GM12878 (cell line): Measurements from ENCODE around the gene P3H2. TPM values are rescaled to one million over a fixed set of nuclear protein-coding genes. Genes with fewer than 3 reads are reported as not detected.

Experiments
- ATAC-seq: fragments of 200-7000 bp; cut with Tn5 transposase; 3 replicates; pipeline ENCODE4 v1.9.1; 2020; ENCODE audit warnings: mild to moderate bottlenecking, moderate library complexity
- BruUV-seq: library from RNA; stranded (reverse); fragments of 400-500 nt; replicated peaks from 2 replicates; lab custom pipeline; 2021; lab: Mats Ljungman, UMichigan
- CTCF ChIA-PET: fragments of 300-600 bp; sonication (Branson Sonifier 250); formaldehyde crosslinking; extraction: SDS; loops from one replicate; lab custom pipeline; 2021; ENCODE audit warnings: inconsistent platforms; lab: Yijun Ruan, JAX
- POLR2A ChIA-PET: fragments of 350-600 bp; formaldehyde crosslinking; extraction: SDS; loops from one replicate; lab custom pipeline; 2021; ENCODE audit warnings: inconsistent platforms; lab: Charles Lee
- RAD21 ChIA-PET: fragments of 300-600 bp; sonication (Branson Sonifier 250); formaldehyde crosslinking; loops from one replicate; lab custom pipeline; 2023; ENCODE audit warnings: antibody characterized with exemption; ENCODE audit not compliant: unreplicated experiment; lab: Charles Lee
- SMC1A ChIA-PET: fragments of 300-600 bp; sonication (Branson Sonifier 250); formaldehyde crosslinking; loops from one replicate; lab custom pipeline; 2023; ENCODE audit not compliant: unreplicated experiment, uncharacterized antibody; lab: Charles Lee
- DNase-seq: peaks from one replicate; pipeline ENCODE4 v3.0.0-alpha.2; 2011; ENCODE audit warnings: low read depth, low spot score
- FAIRE-seq: peaks from 3 replicates; lab custom pipeline; 2011; peaks lifted over from hg19 to GRCh38; lab: Jason Lieb, UNC
- H2AFZ ChIP-seq: 2 replicates; pipeline ENCODE4 v1.6.0; 2011; ENCODE audit warnings: low read depth, low read length, control low read depth; ENCODE audit not compliant: control insufficient read depth
- H3K27ac ChIP-seq: 2 replicates; pipeline ENCODE4 v1.5.1; 2011; ENCODE audit warnings: control low read depth; ENCODE audit not compliant: control insufficient read depth, insufficient read depth
- H3K27me3 ChIP-seq, 2 experiments: replicated peaks in 1 of 2; 2 replicates each; pipeline versions ENCODE4 v1.6.0 to v1.6.1; 2011; ENCODE audit warnings: low read length in 1 of 2; ENCODE audit not compliant: control insufficient read depth in 2 of 2, insufficient read depth in 2 of 2
- H3K36me3 ChIP-seq, 2 experiments: 2 replicates each; pipeline ENCODE4 v1.5.1; 2011; ENCODE audit warnings: low read length in 1 of 2; ENCODE audit not compliant: control insufficient read depth in 2 of 2, insufficient read depth in 2 of 2
- H3K4me1 ChIP-seq: 2 replicates; pipeline ENCODE4 v1.6.1; 2011; ENCODE audit warnings: mild to moderate bottlenecking, low read length, moderate library complexity, mixed read lengths; ENCODE audit not compliant: control insufficient read depth, insufficient read depth
- H3K4me2 ChIP-seq: 2 replicates; pipeline ENCODE4 v1.6.0; 2011; ENCODE audit warnings: control low read depth; ENCODE audit not compliant: control insufficient read depth, insufficient read depth
- H3K4me3 ChIP-seq: fragments of 200-600 bp; sonication (generic); 2 replicates; pipeline ENCODE4 v1.5.1; 2016
- H3K79me2 ChIP-seq: 2 replicates; pipeline ENCODE4 v1.6.0; 2011; ENCODE audit warnings: low read length; ENCODE audit not compliant: control insufficient read depth, insufficient read depth
- H3K9ac ChIP-seq: 2 replicates; pipeline ENCODE4 v1.8.0; 2011; ENCODE audit warnings: low read length, control low read depth, mixed read lengths; ENCODE audit not compliant: control insufficient read depth, insufficient read depth
- H3K9me3 ChIP-seq: replicated peaks from 3 replicates; pipeline ENCODE4 v1.5.1; 2011; ENCODE audit warnings: mild to moderate bottlenecking, low read length; ENCODE audit not compliant: control insufficient read depth, insufficient read depth
- H4K20me1 ChIP-seq: 2 replicates; pipeline ENCODE4 v1.6.0; 2011; ENCODE audit not compliant: control insufficient read depth, insufficient read depth
- ASH2L ChIP-seq: fragments of 300-600, 200-600 bp; sonication (generic); IDR thresholded peaks from 2 replicates; pipeline ENCODE4 v1.6.1; 2017; ENCODE audit warnings: low read depth, mild to moderate bottlenecking, borderline replicate concordance
- CHD1 ChIP-seq: IDR thresholded peaks from 2 replicates; pipeline ENCODE4 v1.6.1; 2012; ENCODE audit warnings: low read depth, low read length, improper control_type of control experiment
- CHD2 ChIP-seq: IDR thresholded peaks from 2 replicates; pipeline ENCODE4 v1.6.1; 2011; ENCODE audit warnings: low read depth, low read length, improper control_type of control experiment, borderline replicate concordance
- EGR1 ChIP-seq, 2 experiments: IDR thresholded peaks; 1 replicate in 1 of 2; 2 replicates in 1 of 2; pipeline ENCODE4 v1.6.1; 2011 to 2012; ENCODE audit warnings: low read depth in 2 of 2, low read length in 2 of 2, borderline replicate concordance in 1 of 2, mild to moderate bottlenecking in 1 of 2, moderate library complexity in 1 of 2
- NRF1 ChIP-seq: conservative IDR thresholded peaks from 2 replicates; pipeline ENCODE4 v1.6.1; 2011; ENCODE audit warnings: mild to moderate bottlenecking, low read depth, low read length, improper control_type of control experiment
- RFX5 ChIP-seq: IDR thresholded peaks from 2 replicates; pipeline ENCODE4 v1.6.1; 2011; ENCODE audit warnings: low read depth, low read length, improper control_type of control experiment
- SPI1 ChIP-seq: IDR thresholded peaks from 2 replicates; pipeline ENCODE4 v1.6.1; 2011; ENCODE audit warnings: low read depth, mild to moderate bottlenecking, low read length, moderate library complexity, borderline replicate concordance; ENCODE audit not compliant: insufficient read depth
- YBX1 ChIP-seq: fragments of 450-650 bp; IDR thresholded peaks from 2 replicates; pipeline ENCODE4 v1.6.1; 2016; ENCODE audit warnings: antibody characterized with exemption
- WGBS: methylation state at CpG from one replicate; pipeline ENCODE4 v1.1.6; 2016; ENCODE audit warnings: low lambda C conversion rate; ENCODE audit not compliant: insufficient replicate concordance, insufficient coverage; ENCODE audit errors: missing lambda C conversion rate; 5-methylcytosine and 5-hydroxymethylcytosine counted together
- in situ Hi-C: fragments of 300-500 bp; cut with MboI; formaldehyde crosslinking; loops from 9 replicates; pipeline ENCODE4 v1.14.3; 2018; ENCODE audit warnings: mixed read lengths
- intact Hi-C: fragments of 100-400 bp; cut with micrococcal nuclease; formaldehyde crosslinking; loops from one replicate; pipeline ENCODE4 v1.14.2; 2022; ENCODE audit not compliant: unreplicated experiment
- polyA plus RNA-seq, 11 experiments: library from polyadenylated mRNA; depleted of rRNA in 4 of 11; unstranded in 6 of 11; stranded (reverse) in 5 of 11; fragments of >200 nt; fragmentation: Nextera tagmentation in 4 of 11; fragmentation: Illumina TruSeq in 1 of 11; extraction: Ambion mirVana in 4 of 11; extraction: Trizol in 1 of 11; gene quantifications; 1 replicate in 1 of 11; 2 replicates in 10 of 11; pipeline versions ENCODE4 v1.2.1 to v1.2.3, GENCODE V29; 2011 to 2016; ENCODE audit warnings: inconsistent platforms in 2 of 11, missing spikeins in 2 of 11, low read depth in 1 of 11
- total RNA-seq, 4 experiments: library from RNA; depleted of rRNA in 3 of 4; stranded (reverse); fragments of >200 nt in 3 of 4; fragmentation: Illumina TruSeq in 1 of 4; extraction: Trizol in 1 of 4; gene quantifications; 2 replicates each; pipeline versions ENCODE4 v1.2.1 to v1.2.3, GENCODE V29; 2013 to 2021
- TF ChIP-seq, protein P1 (sequence below): fragments of 450-650 bp; IDR thresholded peaks from 2 replicates; pipeline ENCODE4 v1.6.1; 2018; ENCODE audit warnings: mild to moderate bottlenecking, low read depth, moderate library complexity; ENCODE audit not compliant: partially characterized antibody
- TF ChIP-seq, protein P2 (sequence below): fragments of 450-650 bp; IDR thresholded peaks from 2 replicates; pipeline ENCODE4 v1.6.1; 2017; ENCODE audit warnings: antibody characterized with exemption, mild to moderate bottlenecking, moderate library complexity

The P3H2 gene
- total and polyA plus RNA-seq, 10 of the 15 experiments (the other 5 are each of a cell fraction or from before 2014, with no cell fraction given) = 27.0 to 97.6 (median 83.2) TPM

DNA sequence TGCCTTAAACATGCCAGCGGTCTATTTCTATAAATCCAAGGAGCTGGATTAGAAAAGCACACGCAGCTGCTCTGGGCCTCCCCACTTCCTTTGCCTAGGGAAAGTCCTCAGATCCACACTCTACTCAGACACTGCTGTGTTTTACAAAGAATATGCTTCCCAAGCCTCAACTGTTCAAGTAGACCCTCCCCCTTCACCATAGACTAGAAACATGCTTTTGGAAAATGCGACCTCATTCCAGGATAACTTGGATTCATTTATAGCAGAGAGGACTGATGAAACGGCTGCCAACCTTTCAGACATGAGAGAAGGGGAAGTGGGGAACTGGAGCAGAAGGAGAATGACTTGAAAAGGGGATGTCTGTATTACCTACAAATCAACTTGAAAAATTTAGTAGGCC lies 64.0 kb downstream of the P3H2 start:
- Histone ChIP-seq H3K4me3 (no peak overlapping the region), H3K4me1 (no peaks in the 10 kb centered on the region), H3K27me3 (no peaks in the 10 kb centered on the region), H3K4me2 (no peak overlapping the region), H3K27ac (no peak overlapping the region), H2AFZ (no peak overlapping the region), H3K36me3 (no peaks in the 10 kb centered on the region), H3K9ac (no peak overlapping the region), H3K9me3 (no peaks in the 10 kb centered on the region), H4K20me1 (no peaks in the 10 kb centered on the region), H3K79me2 (no peaks in the 10 kb centered on the region)
- DNase-seq (no peak), ATAC-seq (no peak), FAIRE-seq (no peak)
- 55% methylated on average over 4 of the region's 4 CpGs for WGBS
- BruUV-seq = no TSS peak
- in situ Hi-C loops (no loop called here), intact Hi-C loops (no loop called here)
- no peak for TF ChIP-seq CHD2
- peak; percentile 41 for TF ChIP-seq SPI1
- ChIA-PET RAD21 (no interaction called here), CTCF (no interaction called here), SMC1A (interaction anchor here (0.7 to 0.9 kb wide), 3 partner anchors 17 to 28 kb away, joined by 3 read pairs; no protein-coding TSS in a partner anchor), POLR2A (interaction anchor here (0.8 to 0.9 kb wide), 2 partner anchors 12 to 112 kb away, joined by 3 read pairs; no protein-coding TSS in a partner anchor)

DNA sequence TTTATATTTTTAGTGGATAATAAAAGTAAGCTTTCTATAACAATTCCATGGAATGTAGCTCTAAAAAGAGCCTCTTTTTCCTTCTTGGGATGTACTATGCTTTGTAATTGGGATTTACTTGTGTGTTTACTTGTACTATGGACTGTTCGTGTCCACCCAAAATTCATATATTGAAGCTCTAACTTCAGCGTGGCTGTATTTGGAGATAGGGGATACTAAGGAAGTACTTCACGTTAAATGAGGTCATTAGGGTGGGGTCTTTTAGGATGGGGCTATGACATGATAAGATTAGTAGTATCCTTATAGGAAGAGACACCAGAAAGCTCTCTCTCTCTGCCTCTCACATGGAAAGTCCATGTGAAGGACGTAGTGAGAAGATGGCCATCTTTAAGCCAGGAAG lies 64.9 kb downstream of the P3H2 start:
- in situ Hi-C loops (no loop called here), intact Hi-C loops (no loop called here)
- DNase-seq = no peak
- no peaks in the 10 kb centered on the region for H3K79me2 ChIP-seq
- H3K9ac ChIP-seq = no peak overlapping the region
- H3K4me3 ChIP-seq = no peak overlapping the region
- H3K27ac ChIP-seq = no peak overlapping the region
- CTCF ChIA-PET = interaction anchor here (0.9 kb wide), 1 partner anchor 19 kb away, joined by 3 read pairs; no protein-coding TSS in a partner anchor
- H4K20me1 ChIP-seq = no peaks in the 10 kb centered on the region
- BruUV-seq = no TSS peak
- RAD21 ChIA-PET = no interaction called here
- no peaks in the 10 kb centered on the region for H3K36me3 ChIP-seq
- POLR2A ChIA-PET = interaction anchor here (0.8 to 1.0 kb wide), 3 partner anchors 11 to 113 kb away, joined by 3 to 6 read pairs (median 4); no protein-coding TSS in a partner anchor
- no peaks in the 10 kb centered on the region for H3K27me3 ChIP-seq
- no peak overlapping the region for H3K4me2 ChIP-seq
- ATAC-seq = no peak
- no peaks in the 10 kb centered on the region for H3K4me1 ChIP-seq
- H3K9me3 ChIP-seq = no peaks in the 10 kb centered on the region
- no peak for FAIRE-seq
- SMC1A ChIA-PET = interaction anchor here (0.7 kb wide), 2 partner anchors 18 to 23 kb away, joined by 3 read pairs; no protein-coding TSS in a partner anchor
- no peak overlapping the region for H2AFZ ChIP-seq
- 58% methylated on average over 4 of the region's 4 CpGs for WGBS
- TF ChIP-seq CHD1 (no peak), ASH2L (no peak), RFX5 (no peak), YBX1 (no peak), NRF1 (no peak), EGR1 (IDR thresholded peaks at IDR 0.05; ENCODE audit: borderline replicate concordance in 1 of 2, low read depth in 2 of 2, low read length in 2 of 2) (no peak)
- TF ChIP-seq, protein P1, sequence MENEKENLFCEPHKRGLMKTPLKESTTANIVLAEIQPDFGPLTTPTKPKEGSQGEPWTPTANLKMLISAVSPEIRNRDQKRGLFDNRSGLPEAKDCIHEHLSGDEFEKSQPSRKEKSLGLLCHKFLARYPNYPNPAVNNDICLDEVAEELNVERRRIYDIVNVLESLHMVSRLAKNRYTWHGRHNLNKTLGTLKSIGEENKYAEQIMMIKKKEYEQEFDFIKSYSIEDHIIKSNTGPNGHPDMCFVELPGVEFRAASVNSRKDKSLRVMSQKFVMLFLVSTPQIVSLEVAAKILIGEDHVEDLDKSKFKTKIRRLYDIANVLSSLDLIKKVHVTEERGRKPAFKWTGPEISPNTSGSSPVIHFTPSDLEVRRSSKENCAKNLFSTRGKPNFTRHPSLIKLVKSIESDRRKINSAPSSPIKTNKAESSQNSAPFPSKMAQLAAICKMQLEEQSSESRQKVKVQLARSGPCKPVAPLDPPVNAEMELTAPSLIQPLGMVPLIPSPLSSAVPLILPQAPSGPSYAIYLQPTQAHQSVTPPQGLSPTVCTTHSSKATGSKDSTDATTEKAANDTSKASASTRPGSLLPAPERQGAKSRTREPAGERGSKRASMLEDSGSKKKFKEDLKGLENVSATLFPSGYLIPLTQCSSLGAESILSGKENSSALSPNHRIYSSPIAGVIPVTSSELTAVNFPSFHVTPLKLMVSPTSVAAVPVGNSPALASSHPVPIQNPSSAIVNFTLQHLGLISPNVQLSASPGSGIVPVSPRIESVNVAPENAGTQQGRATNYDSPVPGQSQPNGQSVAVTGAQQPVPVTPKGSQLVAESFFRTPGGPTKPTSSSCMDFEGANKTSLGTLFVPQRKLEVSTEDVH = no peak
- TF ChIP-seq, protein P2, sequence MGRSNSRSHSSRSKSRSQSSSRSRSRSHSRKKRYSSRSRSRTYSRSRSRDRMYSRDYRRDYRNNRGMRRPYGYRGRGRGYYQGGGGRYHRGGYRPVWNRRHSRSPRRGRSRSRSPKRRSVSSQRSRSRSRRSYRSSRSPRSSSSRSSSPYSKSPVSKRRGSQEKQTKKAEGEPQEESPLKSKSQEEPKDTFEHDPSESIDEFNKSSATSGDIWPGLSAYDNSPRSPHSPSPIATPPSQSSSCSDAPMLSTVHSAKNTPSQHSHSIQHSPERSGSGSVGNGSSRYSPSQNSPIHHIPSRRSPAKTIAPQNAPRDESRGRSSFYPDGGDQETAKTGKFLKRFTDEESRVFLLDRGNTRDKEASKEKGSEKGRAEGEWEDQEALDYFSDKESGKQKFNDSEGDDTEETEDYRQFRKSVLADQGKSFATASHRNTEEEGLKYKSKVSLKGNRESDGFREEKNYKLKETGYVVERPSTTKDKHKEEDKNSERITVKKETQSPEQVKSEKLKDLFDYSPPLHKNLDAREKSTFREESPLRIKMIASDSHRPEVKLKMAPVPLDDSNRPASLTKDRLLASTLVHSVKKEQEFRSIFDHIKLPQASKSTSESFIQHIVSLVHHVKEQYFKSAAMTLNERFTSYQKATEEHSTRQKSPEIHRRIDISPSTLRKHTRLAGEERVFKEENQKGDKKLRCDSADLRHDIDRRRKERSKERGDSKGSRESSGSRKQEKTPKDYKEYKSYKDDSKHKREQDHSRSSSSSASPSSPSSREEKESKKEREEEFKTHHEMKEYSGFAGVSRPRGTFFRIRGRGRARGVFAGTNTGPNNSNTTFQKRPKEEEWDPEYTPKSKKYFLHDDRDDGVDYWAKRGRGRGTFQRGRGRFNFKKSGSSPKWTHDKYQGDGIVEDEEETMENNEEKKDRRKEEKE = no peak
